GM18511 (cell line): ENCODE results near the gene ANO4.
A peak's percentile ranks its signal among the peaks of the same experiment; 100 is the strongest.
"Not testable (repeated sequence)": the region's sequence is repeated elsewhere in the genome, so short reads cannot be mapped to it uniquely, and the experiment has no call there.

Experiments used
- ATAC-seq: cut with Tn5 transposase; IDR thresholded peaks from one replicate; pipeline ENCODE4 v1.9.1; 2021; ENCODE audit warnings: mild to moderate bottlenecking, moderate library complexity; ENCODE audit not compliant: unreplicated experiment

The ANO4 gene

GRCh38 chr12:101077791-101078528, 283.4 kb downstream of the ANO4 start:
- no peak for ATAC-seq

- no peak for ATAC-seq
Measured at GRCh38 chr12:101078536-101079285, 284.1 kb downstream of the ANO4 start.

GRCh38 chr12:101082706-101083105, 288.1 kb downstream of the ANO4 start:
- no peak for ATAC-seq

- no peak for ATAC-seq
Measured at GRCh38 chr12:101086490-101087135, 292.0 kb downstream of the ANO4 start.

- no peak for ATAC-seq
Measured at GRCh38 chr12:101087920-101088319, 293.3 kb downstream of the ANO4 start.

GRCh38 chr12:101089271-101089670, 294.7 kb downstream of the ANO4 start:
- ATAC-seq: no peak

GRCh38 chr12:101090222-101090621, 295.6 kb downstream of the ANO4 start:
- not testable (repeated sequence) for ATAC-seq

GRCh38 chr12:101097829-101098580, 303.4 kb downstream of the ANO4 start:
- ATAC-seq: no peak

GRCh38 chr12:101107032-101107763, 312.6 kb downstream of the ANO4 start:
- ATAC-seq: no peak

GRCh38 chr12:101108130-101108529, 313.6 kb downstream of the ANO4 start:
- ATAC-seq: no peak

- no peak for ATAC-seq
Measured at GRCh38 chr12:101110866-101111265, 316.3 kb downstream of the ANO4 start.

- no peak for ATAC-seq
Measured at GRCh38 chr12:101111441-101111840, 316.9 kb downstream of the ANO4 start.

- peak; percentile 56 for ATAC-seq
Measured at GRCh38 chr12:101115326-101115725, 320.8 kb downstream of the ANO4 start.

GRCh38 chr12:101116911-101117310, 322.3 kb downstream of the ANO4 start:
- no peak for ATAC-seq

- no peak for ATAC-seq
Measured at GRCh38 chr12:101117842-101118241, 323.3 kb downstream of the ANO4 start.

GRCh38 chr12:101127521-101128219, 333.1 kb downstream of the ANO4 start:
- ATAC-seq: no peak

GRCh38 chr12:101145777-101146431, 351.3 kb downstream of the ANO4 start:
- not testable (repeated sequence) for ATAC-seq

- no peak for ATAC-seq
Measured at GRCh38 chr12:101165319-101165718, 370.7 kb downstream of the ANO4 start.

GRCh38 chr12:101166866-101167265, 372.3 kb downstream of the ANO4 start:
- no peak for ATAC-seq
